ENCODE results near the gene MAP3K2. TPM values are rescaled to one million over a fixed set of nuclear protein-coding genes. Genes with fewer than 3 reads are reported as not detected.

Gene MAP3K2
- polyA plus RNA-seq, 1 experiment, result 10.9 TPM

- CTCF ChIA-PET, result interaction anchor here (1.3 to 1.5 kb wide), 2 partner anchors 83 to 200 kb away, joined by 3 to 4 read pairs; no protein-coding TSS in a partner anchor
- TF ChIP-seq, protein P1, sequence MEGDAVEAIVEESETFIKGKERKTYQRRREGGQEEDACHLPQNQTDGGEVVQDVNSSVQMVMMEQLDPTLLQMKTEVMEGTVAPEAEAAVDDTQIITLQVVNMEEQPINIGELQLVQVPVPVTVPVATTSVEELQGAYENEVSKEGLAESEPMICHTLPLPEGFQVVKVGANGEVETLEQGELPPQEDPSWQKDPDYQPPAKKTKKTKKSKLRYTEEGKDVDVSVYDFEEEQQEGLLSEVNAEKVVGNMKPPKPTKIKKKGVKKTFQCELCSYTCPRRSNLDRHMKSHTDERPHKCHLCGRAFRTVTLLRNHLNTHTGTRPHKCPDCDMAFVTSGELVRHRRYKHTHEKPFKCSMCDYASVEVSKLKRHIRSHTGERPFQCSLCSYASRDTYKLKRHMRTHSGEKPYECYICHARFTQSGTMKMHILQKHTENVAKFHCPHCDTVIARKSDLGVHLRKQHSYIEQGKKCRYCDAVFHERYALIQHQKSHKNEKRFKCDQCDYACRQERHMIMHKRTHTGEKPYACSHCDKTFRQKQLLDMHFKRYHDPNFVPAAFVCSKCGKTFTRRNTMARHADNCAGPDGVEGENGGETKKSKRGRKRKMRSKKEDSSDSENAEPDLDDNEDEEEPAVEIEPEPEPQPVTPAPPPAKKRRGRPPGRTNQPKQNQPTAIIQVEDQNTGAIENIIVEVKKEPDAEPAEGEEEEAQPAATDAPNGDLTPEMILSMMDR (IDR thresholded peaks at IDR 0.05; ENCODE audit: insufficient read depth, low read depth, low read length), result no peak
- DNase-seq (ENCODE audit: low read depth), result no peak
- Histone ChIP-seq H3K36me3 (ENCODE audit: control insufficient read depth, insufficient read depth, low read length) (peaks cover 21% of the 10 kb centered on the region), H3K27me3 (ENCODE audit: control insufficient read depth, insufficient read depth, low read length) (no peaks in the 10 kb centered on the region), H3K4me3 (ENCODE audit: low read depth, low read length) (no peak overlapping the region)
- POLR2A ChIA-PET, result no interaction called here
These were observed 108.0 kb downstream of the MAP3K2 start for GRCh38 chr2:127279781-127280180.

DNA sequence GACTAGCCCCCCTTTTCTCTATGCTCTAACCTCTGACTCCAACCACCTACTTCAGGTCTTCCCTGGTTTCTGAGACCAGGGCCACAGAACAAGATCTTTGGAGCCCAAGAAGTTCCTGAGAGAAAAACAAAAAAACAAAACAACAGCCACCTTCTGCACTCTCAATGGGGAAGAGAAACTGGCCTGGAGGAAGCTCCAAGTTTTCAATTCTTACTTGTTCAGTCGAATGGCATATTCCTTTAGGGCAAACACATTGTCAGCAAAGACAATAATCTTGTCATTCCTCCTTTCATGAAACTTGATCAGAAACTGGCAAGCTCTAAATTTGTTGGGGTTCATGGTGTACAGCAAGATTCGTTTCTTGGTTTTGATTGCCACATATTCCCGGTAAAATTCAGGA is 108.8 kb downstream of the MAP3K2 start:
- no peak for DNase-seq (ENCODE audit: low read depth)
- CTCF ChIA-PET, result interaction anchor here (1.1 kb wide), 1 partner anchor 11 kb away, joined by 4 read pairs; no protein-coding TSS in a partner anchor
- TF ChIP-seq, protein P1 (IDR thresholded peaks at IDR 0.05; ENCODE audit: insufficient read depth, low read depth, low read length), result no peak
- peaks cover 21% of the 10 kb centered on the region for H3K36me3 ChIP-seq (ENCODE audit: control insufficient read depth, insufficient read depth, low read length)
- POLR2A ChIA-PET, result no interaction called here
- H3K27me3 ChIP-seq (ENCODE audit: control insufficient read depth, insufficient read depth, low read length), result no peaks in the 10 kb centered on the region
- no peak overlapping the region for H3K4me3 ChIP-seq (ENCODE audit: low read depth, low read length)

DNA sequence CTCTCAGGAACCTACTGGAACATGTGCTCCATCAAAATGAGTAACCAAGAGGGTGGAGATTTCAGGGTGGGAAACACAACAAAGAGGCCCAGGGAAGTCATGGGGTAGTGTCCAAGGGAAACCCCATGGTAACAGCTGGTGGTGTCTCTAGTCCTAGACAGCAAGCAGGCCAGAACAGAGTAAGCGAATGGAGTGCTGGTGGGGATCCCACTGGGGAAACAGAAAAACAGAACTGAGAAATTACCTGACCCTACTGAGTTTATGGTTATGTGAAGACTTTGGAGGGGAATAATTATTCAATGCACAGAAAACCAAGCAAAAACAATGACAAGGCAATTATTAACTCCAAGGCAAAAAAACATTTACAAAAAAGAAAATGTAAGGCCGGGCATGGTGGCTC is 110.7 kb downstream of the MAP3K2 start:
- TF ChIP-seq, protein P1 (IDR thresholded peaks at IDR 0.05; ENCODE audit: insufficient read depth, low read depth, low read length), result no peak
- Histone ChIP-seq H3K4me3 (ENCODE audit: low read depth, low read length) (no peak overlapping the region), H3K36me3 (ENCODE audit: control insufficient read depth, insufficient read depth, low read length) (peaks cover 23% of the 10 kb centered on the region), H3K27me3 (ENCODE audit: control insufficient read depth, insufficient read depth, low read length) (no peaks in the 10 kb centered on the region)
- CTCF ChIA-PET, result no interaction called here
- DNase-seq (ENCODE audit: low read depth), result no peak
- POLR2A ChIA-PET, result no interaction called here

- Histone ChIP-seq H3K4me3 (ENCODE audit: low read depth, low read length) (no peak overlapping the region), H3K36me3 (ENCODE audit: control insufficient read depth, insufficient read depth, low read length) (peaks cover 33% of the 10 kb centered on the region), H3K27me3 (ENCODE audit: control insufficient read depth, insufficient read depth, low read length) (no peaks in the 10 kb centered on the region)
- no peak for DNase-seq (ENCODE audit: low read depth)
- ChIA-PET POLR2A (no interaction called here), CTCF (no interaction called here)
- TF ChIP-seq, protein P1 (IDR thresholded peaks at IDR 0.05; ENCODE audit: insufficient read depth, low read depth, low read length), result no peak
These were observed 112.0 kb downstream of the MAP3K2 start for GRCh38 chr2:127275789-127276188.

DNA sequence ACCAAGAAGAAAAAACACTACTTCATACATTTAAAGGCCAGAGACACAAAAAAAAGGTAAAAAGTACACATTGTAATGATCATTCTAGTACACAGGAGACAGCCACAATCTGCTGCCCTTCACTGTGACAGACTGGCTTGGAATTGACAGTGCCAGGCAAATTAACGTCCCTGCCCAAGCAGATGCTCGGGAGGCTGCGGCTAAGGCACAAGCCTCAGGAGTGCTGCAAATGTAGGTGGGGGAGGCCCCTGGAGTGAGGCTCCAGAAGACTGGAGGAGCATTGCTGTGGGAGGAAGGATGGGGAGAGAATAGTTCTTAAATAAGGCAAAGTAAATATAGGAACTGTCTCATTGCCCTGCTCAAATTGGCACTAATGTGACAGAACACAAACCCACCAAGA is 112.4 kb downstream of the MAP3K2 start:
- H3K36me3 ChIP-seq (ENCODE audit: control insufficient read depth, insufficient read depth, low read length), result peaks cover 37% of the 10 kb centered on the region
- TF ChIP-seq, protein P1 (IDR thresholded peaks at IDR 0.05; ENCODE audit: insufficient read depth, low read depth, low read length), result no peak
- ChIA-PET CTCF (no interaction called here), POLR2A (no interaction called here)
- H3K27me3 ChIP-seq (ENCODE audit: control insufficient read depth, insufficient read depth, low read length), result no peaks in the 10 kb centered on the region
- no peak for DNase-seq (ENCODE audit: low read depth)
- H3K4me3 ChIP-seq (ENCODE audit: low read depth, low read length), result no peak overlapping the region

Measured in BJ (cell line).